A172 (cell line): ENCODE results near the gene UTP3. TPM values are rescaled to one million over a fixed set of nuclear protein-coding genes. Genes with fewer than 3 reads are reported as not detected.
"Not testable (repeated sequence)": the region's sequence is repeated elsewhere in the genome, so short reads cannot be mapped to it uniquely, and the experiment has no call there.

Experiments
- DNase-seq: peaks from one replicate; pipeline ENCODE4 v3.0.0-alpha.2; 2015; ENCODE audit warnings: low spot score
- total RNA-seq: library from RNA; depleted of rRNA; stranded (reverse); fragments of >200 nt; shearing (Covaris generic); gene quantifications from 2 replicates; pipeline ENCODE4 v1.2.3, GENCODE V29; 2014

The UTP3 gene
- total RNA-seq, 1 experiment from 2014 or later = 15.6 TPM

DNA sequence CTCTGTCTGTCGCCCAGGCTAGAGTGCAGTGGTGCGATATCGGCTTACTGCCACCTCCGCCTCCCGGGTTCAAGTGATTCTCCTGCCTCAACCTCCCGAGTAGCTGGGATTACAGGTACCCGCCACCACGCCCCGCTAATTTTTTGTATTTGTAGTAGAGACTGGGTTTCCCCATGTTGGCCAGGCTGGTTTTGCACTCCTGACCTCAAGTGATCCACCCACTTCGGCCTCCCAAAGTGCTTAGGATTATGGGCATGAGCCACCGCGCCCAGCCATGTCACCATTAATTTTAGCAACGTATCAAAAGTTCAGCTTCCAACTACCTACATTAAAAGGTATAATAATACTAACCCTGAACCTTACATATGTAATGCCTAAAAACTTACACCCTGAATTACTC is 940 bp upstream of the UTP3 start:
- no peak for DNase-seq

DNA sequence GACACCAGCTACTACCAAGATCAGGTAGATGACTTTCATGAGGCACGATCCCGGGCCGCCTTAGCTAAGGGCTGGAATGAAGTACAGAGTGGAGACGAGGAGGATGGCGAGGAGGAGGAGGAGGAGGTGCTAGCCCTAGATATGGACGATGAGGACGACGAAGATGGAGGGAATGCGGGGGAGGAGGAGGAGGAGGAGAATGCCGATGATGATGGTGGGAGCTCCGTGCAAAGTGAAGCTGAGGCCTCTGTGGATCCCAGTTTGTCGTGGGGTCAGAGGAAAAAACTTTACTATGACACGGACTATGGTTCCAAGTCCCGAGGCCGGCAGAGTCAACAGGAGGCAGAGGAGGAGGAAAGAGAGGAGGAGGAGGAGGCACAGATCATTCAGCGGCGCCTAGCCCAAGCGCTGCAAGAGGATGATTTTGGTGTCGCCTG is 481 bp downstream of the UTP3 start:
- DNase-seq = peak; percentile 3

DNA sequence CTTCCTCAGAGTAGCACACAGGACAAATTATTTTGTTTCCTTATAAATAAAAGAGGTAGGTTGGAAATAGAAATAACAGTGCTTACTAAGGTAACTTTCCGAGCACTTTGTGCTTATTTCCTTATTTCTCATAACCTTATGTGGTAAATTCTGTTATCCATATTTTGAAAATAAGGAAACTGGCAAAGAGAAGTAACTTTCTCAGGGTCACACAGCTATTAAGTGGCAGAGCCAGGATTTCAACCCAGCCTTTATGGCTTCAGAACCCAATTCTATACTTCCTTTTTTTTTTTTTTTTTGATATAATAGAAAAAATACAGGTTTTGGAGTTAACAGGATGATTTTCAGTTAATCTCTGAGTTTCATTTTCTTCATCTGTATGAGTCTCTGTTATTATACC is 3.3 kb downstream of the UTP3 start:
- no peak for DNase-seq

DNA sequence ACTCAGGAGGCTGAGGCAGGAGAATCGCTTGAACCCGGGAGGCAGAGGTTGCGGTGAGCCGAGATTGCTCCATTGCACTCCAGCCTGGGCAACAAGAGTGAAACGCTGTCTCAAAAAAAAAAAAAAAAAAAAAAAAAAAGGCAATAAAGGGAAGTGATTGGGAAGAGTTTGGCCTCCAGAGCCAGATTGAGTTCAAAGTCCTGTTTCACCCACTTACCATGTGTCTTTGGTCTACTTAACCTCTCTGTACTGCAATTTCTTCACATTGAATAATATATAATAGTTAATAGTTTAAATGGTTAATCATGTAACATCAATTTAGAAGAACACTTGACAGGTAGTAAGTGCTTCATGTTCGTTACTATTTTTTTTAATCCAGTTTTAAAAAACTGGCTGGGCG is 6.3 kb downstream of the UTP3 start:
- DNase-seq = not testable (repeated sequence)

DNA sequence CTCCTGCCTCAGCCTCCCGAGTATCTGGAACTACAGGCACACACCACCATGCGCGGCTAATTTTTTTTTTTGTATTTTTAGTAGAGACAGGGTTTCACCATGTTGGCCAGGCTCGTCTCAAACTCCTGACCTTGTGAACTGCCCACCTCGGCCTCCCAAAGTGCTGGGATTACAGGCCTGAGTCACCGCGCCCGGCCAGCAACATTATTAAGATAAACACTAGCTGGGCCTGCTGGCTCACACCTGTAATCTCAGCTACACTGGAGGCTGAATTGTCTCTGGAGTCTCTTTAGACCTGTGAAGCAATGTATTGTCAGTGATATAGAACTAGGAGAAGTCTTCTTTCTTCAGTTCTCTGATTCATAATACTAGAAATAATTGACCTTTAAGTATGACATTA is 10.1 kb downstream of the UTP3 start:
- not testable (repeated sequence) for DNase-seq

DNA sequence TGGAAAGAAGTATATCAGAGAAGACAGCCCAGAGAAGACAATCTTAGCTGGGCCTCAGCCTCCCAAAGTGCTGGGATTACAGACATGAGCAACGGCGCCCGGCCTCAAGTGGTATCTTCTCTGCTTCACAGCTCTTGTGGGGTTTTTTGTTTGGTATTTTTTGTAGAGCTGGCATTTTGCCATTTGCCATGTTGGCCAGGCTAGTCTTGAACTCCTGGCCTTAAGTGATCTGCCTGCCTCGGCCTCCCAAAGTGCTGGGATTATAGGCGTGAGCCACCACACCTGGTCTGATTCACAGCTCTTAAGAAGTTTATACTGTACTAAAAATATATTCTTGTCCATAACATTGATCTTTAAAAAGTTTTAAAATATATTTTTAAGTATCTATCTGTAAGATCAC is 12.4 kb downstream of the UTP3 start:
- no peak for DNase-seq

DNA sequence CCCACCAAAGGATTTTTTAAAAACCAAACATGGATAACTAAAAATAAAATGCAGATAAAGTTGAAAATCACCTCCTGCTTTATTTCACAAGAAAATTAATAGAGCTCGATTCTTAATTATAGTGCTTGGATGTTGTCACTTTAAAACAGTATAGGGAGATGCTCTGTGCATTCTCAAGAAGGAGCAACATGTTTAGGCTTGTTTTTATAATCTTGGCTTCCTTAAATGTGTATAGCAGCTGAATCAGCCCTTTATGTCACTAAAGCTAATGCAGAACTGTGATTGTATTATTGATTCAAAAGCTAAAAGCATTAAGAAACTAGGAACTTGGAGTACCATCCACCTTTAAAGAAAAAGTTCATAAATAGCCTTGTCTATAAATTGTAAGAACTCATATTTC is 12.9 kb downstream of the UTP3 start:
- no peak for DNase-seq

DNA sequence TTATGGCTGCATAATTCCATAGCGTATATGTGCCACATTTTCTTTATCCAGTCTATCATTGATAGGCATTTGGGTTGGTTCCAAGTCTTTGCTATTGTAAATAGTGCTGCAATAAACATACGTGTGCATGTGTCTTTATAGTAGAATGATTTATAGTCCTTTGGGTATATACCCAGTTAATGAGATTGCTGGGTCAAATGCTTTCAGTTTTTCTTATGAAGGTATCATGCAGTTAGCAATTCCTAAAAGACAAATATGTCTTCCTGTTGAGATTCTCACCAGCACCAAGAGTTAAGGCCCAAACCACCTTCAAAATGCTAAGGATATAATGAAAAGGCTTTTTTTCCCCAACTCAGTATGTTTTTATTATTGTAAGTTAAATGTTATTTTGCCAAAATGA is 14.3 kb downstream of the UTP3 start:
- not testable (repeated sequence) for DNase-seq

DNA sequence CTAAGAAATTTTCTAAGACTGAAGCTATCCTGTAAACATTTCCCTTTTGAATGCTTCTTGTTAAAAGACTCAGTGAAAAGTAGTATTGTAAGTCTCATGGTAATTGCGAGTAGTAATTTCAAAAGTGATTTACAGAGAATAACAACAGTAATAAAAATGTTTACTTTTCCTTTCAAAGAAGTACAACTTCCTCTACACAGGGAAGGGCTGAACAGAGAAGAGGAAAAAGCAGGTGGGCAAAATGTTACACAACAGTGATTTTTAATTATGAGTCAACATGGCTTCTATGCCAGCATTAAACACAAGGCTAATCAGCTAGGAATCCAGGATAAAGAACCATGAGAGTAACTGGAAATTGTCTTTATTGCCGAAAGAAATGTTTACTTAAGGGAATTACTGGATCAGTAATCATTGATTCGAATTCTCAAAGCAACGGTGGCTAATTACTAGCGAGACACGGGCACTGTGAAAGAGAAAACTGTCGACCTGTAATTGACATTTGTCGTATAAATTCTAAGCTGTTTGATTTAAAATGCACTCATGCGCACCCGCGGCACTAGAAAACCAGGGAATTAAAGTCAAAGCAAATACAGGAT is 15.4 kb downstream of the UTP3 start:
- no peak for DNase-seq

DNA sequence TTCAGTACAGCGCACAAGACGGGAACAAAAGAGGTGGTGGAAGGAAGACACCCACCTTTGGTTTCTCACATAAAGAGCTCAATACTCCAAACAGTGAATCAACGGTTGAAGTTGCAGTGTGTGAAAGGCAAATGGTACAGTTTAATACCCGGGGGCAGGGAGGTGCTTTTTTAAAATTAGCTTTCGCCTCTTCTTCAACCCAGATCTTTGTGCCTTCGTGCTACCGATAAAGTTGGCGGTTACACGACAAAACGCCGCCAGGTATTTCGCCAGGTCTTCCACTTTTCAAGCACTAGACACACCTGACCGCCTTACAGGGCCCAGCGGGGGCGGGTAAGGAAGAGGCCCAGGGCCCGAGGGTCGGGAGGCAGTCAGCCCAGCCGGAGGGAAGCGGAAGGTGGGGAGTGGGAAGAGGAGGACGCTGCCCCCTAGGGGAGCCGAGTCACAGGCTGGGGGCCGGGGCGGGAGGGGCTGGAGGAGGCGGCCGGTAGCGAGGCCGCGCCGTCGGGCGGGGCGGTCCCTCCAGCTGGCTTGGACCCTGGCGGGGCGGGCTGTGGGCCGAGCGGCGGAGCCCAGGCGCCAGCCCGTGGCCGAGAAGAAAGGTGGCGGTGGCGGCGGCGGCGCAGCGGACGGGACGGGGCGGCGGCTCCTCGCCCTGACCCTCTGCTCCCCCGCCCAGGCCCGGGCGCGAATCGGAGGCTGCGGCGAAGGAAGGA is 16.0 kb downstream of the UTP3 start:
- DNase-seq = peak; percentile 27

DNA sequence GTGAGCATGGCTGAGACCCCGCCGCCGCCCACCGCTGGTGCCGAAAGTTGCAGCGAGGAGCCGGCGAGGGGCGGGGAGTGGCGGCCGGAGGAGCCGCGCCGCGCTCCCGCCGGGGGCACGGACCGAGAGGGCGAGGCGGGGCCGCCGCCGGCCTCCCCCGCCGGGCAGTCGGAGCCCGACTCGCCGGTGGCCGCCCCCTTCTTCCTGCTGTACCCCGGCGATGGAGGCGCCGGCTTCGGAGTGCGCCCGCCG is 16.5 kb downstream of the UTP3 start:
- DNase-seq = no peak

DNA sequence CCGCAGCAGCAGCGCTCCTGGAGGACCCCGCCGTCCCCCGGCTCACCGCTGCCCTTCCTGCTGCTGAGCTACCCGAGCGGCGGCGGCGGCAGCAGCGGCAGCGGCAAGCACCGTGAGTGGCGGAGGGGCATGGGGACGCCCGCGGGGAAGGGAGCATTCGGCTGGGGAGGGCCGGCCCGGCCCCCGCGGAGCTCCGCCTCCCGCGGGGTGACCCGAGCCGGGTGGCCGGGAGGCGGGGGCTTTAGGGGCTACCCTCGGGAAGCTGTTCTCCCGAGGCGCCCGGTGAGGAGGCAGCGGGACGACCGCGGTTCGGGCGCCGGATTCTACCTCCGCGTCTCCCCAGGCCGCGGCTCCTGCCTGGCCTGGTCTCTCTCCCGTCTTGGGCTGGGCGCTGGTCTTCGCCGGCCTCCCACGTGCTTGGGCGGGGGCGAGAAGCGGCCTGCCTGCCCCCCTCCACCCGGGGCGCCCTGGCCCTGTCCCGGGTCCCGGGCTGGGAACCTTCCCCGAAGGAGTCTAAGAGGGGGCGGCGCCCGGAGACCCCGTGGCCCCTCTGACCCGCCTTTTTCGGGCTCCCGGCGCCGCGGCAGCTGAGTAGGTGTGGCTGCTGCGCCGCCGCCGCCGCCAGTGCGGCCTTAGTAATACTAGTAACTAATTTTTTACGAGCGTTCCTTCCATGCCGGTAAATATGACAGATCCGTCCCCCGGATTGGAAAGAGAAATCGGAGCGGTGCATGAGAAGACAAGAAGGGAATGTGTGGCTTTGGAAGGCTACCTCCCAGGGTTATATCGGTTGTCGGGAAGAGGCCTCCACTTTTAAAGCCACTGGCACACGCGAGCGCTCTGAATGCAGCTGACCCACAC is 17.1 kb downstream of the UTP3 start:
- peak; percentile 31 for DNase-seq

DNA sequence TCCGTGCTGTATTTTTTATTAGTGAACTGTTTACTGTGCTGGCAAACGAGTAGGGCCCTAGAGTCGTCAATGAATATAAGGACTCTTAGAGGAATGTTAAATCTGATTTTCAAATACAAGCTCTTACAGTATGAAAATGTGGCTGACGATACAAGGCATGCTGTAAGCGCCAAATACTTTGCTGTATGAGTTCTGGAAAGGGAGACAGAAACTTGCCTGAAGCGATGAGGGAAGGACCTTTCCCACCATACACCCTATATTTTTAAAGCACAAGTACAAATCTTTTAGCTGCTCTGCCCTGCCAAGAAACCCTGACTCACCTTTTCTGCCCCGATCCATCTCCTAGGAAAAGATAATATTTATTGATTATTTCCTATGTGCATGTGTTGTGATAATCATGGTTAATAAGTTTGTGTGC is 17.7 kb downstream of the UTP3 start:
- DNase-seq = no peak

DNA sequence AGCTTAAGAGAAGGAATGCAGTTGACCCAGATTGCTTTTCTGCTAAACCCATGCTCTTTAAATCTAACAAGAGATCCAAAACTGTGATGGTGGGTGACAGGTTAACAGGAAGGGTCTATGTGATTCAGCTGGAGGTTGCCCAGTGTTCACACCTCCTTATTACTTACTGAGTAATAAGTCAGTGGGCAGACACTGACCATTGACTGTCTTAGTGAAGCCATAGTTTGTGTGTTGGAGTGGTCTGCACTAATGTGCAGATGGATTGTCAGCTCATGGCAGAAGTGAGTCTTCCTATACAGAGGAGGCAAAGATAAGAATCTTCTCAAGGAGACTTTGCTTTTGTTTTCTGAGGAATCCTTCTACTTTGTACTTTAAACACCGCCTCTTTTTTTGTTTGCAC is 18.2 kb downstream of the UTP3 start:
- DNase-seq = no peak

DNA sequence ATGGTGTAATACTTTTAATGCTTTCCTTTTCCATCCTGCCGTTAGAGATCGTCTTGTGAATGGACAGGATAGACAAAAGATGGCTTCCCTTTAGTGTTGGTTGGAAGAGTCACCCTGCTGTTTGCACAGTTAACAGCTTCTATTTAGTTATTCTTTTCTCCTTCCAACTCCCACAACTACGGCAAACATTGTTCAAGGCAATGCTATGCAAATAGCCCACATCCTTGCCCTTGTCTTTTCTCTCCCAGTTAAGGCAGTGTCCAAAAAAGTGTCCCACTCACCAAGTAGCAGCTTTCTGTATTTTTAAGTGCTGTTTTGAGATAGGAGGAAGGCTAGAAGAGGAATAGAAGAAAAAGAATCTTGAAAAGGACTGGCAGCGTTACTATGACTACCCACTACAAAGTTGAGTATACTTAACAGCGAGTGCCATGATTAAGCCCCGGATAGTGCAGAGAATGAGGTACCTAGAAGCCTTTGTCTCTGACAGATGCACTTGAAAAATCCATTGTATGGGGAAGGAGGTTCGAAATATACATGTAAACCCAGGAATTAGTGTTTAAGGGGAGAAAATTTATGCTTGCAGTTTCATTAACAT is 21.4 kb downstream of the UTP3 start:
- no peak for DNase-seq

DNA sequence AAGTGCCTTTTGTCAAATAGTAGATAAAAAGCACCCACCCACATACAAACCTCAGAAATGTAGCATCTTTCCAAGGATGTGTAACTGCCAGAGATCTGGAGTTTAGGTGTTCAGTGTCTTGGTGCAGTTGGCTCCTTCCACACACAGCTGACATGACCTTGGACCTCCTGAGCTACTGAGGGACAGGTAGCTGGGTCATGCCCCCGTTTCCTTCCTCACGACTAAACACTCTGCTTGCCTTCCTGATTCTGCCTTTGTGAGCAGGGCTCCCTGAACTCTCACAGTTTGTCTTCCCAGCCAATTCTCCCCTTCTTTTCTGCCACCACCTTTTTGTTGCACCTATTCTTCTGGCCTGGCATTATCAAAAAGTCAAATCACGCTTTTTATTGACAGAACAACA is 23.3 kb downstream of the UTP3 start:
- DNase-seq = no peak

DNA sequence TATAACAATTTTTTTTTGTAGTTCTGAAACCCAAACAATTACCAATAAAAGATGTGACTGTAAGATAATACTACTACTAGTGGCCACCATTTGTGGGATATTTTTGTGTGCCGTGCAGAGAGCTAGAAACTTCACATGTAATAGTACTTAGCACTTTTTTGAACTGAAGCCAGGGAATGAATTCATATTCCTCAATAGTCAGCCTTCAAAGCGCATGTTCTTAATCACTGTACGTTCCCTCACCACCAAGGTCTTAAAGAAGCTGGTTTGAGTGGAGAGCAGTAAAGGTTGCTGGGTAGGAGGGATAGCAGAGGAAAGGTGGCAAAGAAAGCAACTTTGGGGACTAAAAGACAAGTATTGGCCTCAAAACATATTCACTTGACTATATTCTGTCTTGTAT is 23.8 kb downstream of the UTP3 start:
- no peak for DNase-seq

DNA sequence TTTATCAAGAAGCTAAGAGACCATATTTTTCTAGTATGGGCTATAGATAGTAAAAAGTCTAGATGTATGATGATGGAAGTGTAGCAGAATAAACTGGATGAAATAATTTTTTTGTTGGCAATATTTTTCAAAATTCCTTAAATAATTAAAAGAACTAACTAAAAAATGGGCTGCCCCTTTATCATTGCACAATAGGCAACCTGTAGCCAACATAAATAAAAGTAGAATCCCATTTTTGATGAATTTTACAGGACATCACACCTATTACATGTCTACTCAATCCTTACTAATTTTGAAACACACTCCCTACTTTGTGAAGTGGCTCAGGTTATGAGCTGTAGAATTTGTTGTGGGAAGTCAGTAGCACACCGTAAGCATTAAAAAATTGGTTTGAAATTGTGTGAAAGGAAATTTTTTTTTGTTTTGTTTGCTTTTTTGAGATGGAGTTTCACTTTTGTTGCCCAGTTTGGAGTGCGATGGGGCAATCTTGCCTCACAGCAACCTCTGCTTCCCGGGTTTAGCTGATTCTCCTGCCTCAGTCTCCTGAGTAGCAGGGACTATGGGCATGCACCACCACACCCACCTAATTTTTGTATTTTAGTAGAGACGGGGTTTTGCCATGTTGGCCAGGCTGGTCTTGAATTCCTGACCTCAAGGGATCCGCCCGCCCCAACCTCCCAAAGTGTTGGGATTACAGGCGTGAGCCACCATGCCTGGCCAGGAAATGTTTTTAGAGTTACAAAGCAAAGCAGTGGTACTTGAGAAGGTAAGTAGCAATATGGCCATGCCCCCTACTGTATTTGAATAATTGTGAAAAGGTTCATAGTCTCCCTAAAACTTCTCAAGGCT is 24.5 kb downstream of the UTP3 start:
- no peak for DNase-seq

DNA sequence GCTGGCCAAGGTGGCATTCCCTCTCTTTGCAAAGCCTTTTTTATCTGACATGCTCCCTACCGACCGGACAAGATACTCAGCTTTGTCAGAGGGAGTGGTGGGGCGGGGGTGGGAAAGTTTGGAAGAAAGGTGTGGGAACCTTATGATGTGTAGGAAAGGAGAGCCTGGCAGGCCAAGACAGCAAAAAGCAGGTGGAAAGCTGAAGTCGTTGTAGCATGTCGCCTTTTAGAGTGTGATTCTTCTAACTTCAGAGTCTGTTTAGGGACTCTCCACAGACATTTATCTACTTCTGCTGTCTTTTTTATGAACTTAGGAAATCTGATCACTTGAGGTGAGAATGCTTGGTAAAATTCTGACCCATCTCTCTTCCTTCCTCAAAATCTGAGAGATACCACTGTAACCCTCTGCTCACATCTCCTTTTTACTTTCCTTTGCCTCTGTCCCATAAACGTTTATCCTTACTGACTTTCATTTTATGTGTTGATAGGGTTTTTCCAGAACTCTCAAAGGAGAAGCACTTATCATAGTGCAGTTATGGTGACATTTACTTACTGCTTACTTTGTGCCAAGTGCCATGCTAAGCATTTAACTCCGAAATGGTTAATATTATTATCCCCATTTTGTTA is 25.2 kb downstream of the UTP3 start:
- no peak for DNase-seq

DNA sequence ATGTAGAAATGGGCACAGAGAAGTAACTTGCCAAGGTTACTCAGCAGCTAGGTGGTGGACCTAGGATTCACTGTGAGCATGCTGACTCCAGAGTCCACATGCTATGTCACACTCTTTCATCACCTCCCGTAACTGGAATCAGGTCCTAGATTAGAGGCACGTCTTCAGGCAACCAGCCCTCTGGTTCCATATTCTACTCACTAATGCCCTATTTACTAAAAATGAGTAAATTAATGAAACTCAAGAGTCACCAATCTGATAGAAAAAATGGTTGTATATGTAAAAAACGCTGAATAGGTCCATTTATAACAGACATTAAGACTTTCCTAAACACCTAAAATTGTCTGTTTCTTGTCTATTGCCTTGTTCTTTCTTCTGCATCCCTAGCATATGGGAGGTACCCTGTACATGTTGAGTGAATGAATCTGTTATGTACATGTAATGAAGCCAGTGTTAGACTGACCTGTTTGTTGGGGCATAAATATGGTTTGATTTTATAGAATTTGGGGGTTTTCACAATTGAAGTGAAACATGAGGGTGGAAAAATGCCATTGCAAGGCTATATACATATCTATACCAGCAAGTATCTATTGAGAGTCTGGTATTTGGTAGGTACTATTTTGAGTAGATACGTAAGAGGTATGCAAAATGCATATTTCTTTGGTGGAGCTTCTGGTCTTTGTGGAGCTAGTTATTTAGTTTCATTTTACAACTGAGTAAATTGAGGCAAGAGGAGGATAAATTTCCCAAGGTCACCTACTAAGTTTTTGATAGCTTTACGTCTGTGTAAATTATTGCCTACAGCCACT is 26.0 kb downstream of the UTP3 start:
- no peak for DNase-seq
